ENCODE data around the gene TMEM185B. TPM values are rescaled to one million over a fixed set of nuclear protein-coding genes. Genes with fewer than 3 reads are reported as not detected.

Gene TMEM185B
- total RNA-seq, 4 donors from 2014 or later: 11.6 to 33.3 (median 20.1) TPM

GRCh38 chr2:120219291-120219690, 3.9 kb downstream of the TMEM185B start:
- no peak overlapping the region for H3K27ac ChIP-seq
- no peak for TF ChIP-seq POLR2A (IDR thresholded peaks at IDR 0.05)
- no peak for TF ChIP-seq CTCF (IDR thresholded peaks at IDR 0.05)

GRCh38 chr2:120218181-120218580, 5.0 kb downstream of the TMEM185B start:
- Histone ChIP-seq H3K4me1 (peaks cover 4 to 18% (median 7%) of the 10 kb centered on the region in 4 donors), H3K27me3 (no peaks in the 10 kb centered on the region), H3K27ac (no peak overlapping the region), H3K36me3 (no peaks in the 10 kb centered on the region), H3K9me3 (no peaks in the 10 kb centered on the region), H3K4me3 (no peak overlapping the region)
- TF ChIP-seq POLR2A (IDR thresholded peaks at IDR 0.05): no peak
- no peak for TF ChIP-seq CTCF (IDR thresholded peaks at IDR 0.05)
- peak; percentile 12 to 42 (median 36) for DNase-seq

More at GRCh38 chr2:120219291-120219690, 3.9 kb downstream of the TMEM185B start:
- Histone ChIP-seq H3K9me3 (no peaks in the 10 kb centered on the region), H3K4me1 (peaks cover 5 to 25% (median 10%) of the 10 kb centered on the region in 4 donors), H3K36me3 (no peaks in the 10 kb centered on the region), H3K27me3 (no peaks in the 10 kb centered on the region), H3K4me3 (no peak overlapping the region)
- peak in 2 of 3 donors; percentile 14 to 25 for DNase-seq

- Histone ChIP-seq H3K27ac (no peak overlapping the region), H3K4me1 (no peaks in the 10 kb centered on the region), H3K9me3 (no peaks in the 10 kb centered on the region), H3K4me3 (no peak overlapping the region), H3K36me3 (no peaks in the 10 kb centered on the region), H3K27me3 (no peaks in the 10 kb centered on the region)
- TF ChIP-seq CTCF (IDR thresholded peaks at IDR 0.05): no peak
- TF ChIP-seq POLR2A (IDR thresholded peaks at IDR 0.05): no peak
- DNase-seq: no peak
These were observed 12.9 kb downstream of the TMEM185B start for GRCh38 chr2:120210270-120210693.

DNA sequence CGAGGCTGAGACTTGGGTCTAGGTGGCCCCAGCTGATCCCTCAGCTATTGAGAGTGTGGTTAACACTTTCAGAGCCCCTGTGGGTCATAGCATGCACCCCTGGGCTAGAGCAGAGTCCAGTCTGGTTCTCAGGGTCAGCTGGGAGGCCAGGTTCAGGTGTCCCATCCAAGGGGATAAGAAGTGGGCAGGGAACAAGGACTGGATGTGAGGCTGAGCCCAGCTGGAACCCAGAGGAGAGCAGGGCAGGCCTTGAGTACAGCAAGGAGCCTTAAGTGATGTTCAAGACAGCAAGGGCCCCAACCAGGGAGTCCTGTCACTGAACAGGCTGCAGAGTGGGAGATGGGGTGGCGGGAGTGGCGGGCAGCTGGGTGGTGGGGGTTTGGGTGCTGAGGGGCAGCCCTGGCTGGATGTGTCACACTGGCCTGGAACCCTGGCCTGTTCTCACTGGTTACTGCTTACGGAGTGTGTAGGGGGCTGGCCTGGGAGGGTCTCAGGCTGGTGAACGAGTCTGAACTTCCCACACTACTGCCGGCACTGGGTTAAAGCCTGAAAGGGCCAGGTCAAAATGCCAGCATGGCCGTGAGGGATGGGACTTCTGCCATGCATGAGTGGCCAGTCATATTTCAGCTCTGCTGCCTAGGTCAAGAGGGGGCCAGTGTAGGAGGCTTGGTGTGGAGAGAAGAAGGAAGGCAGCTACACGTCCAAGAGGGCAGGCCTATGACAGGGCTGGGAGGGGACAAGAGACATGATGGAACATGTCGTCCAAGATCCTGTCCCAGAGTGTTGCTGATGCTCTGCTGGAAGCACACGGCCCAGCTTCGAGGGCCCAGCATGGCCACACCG, 13.6 kb downstream of the TMEM185B start:
- TF ChIP-seq POLR2A (IDR thresholded peaks at IDR 0.05): no peak
- no peak for TF ChIP-seq CTCF (IDR thresholded peaks at IDR 0.05)
- DNase-seq: peak in 1 of 3 donors; percentile 44
- no peaks in the 10 kb centered on the region for H3K9me3 ChIP-seq
- H3K4me3 ChIP-seq: no peak overlapping the region
- H3K36me3 ChIP-seq: no peaks in the 10 kb centered on the region
- H3K4me1 ChIP-seq: no peaks in the 10 kb centered on the region
- no peak overlapping the region for H3K27ac ChIP-seq
- H3K27me3 ChIP-seq: no peaks in the 10 kb centered on the region

DNA sequence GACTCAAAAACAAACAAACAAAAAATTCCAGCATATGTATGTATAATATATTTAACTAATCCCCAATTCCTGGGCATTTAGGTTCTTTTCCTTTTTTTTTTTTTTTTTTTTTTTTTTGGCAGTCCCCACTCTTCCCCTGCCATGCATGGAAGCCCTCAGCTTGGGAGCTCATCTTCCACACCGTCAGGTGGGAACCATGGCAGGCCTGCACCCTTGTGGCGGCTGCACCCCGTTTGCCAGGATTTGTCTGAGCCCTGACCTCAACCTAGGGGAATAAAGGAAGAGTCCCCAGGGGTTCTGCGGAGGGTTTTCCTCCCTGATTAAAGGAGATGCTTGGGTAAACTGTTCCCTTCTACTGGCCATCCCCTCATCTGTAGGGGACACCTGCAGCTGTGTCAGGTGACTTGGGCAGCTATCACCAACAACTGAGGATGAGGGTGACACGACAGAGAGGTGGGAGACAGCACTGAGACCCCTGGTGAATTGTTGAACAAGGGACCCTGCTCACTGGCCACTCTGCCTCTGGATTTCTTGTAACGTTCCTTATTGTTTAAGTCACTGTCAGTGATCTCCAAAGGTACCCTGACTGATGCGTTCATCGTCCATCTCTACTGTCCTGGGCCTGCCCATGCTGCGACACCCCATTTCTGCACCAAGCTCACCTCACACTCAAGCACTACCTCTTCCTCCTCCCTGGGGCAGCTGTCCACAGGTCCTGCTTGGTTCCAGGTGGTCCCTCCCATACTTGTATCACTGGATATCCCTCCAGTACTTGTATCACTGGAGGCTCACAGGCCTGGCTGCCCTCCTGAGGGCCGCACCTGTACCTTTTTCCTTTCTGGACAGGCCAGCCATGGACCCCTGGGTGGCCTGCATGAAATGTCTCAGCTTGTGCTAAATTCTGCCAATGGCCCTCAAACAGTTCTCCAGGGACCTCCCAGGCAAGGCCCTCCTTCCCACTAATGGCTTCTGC, 14.5 kb downstream of the TMEM185B start:
- H3K27ac ChIP-seq: no peak overlapping the region
- H3K27me3 ChIP-seq: no peaks in the 10 kb centered on the region
- DNase-seq: no peak
- H3K4me3 ChIP-seq: no peak overlapping the region
- H3K9me3 ChIP-seq: no peaks in the 10 kb centered on the region
- H3K36me3 ChIP-seq: no peaks in the 10 kb centered on the region
- H3K4me1 ChIP-seq: no peaks in the 10 kb centered on the region
- TF ChIP-seq POLR2A (IDR thresholded peaks at IDR 0.05) (no peak), CTCF (IDR thresholded peaks at IDR 0.05) (no peak)
